Vagina (tissue), 2 donors: ENCODE results near the gene ZBTB16. TPM values are rescaled to one million over a fixed set of nuclear protein-coding genes. Genes with fewer than 3 reads are reported as not detected.

ENCODE experiments used
- DNase-seq, 2 donors: peaks; one replicate each; pipeline ENCODE4 v3.0.0-alpha.2; 2017; ENCODE audit errors: extremely low spot score in 2 of 2
- H3K27ac ChIP-seq: fragments of 200-600 bp; sonication (generic); one replicate; pipeline ENCODE4 v1.5.1; 2019
- H3K27me3 ChIP-seq: fragments of 200-600 bp; sonication (generic); one replicate; pipeline ENCODE4 v1.5.1; 2019
- H3K36me3 ChIP-seq, 2 donors: fragments of 200-600 bp; sonication (generic); one replicate each; pipeline ENCODE4 v1.5.1; 2017 to 2019
- H3K4me1 ChIP-seq: fragments of 200-600 bp; sonication (generic); one replicate; pipeline ENCODE4 v1.5.1; 2019
- H3K4me3 ChIP-seq, 2 donors: fragments of 200-600 bp; sonication (generic); 1 replicate in 1 of 2; 2 replicates in 1 of 2; pipeline ENCODE4 v1.5.1; 2016 to 2019
- H3K9me3 ChIP-seq: fragments of 200-600 bp; sonication (generic); one replicate; pipeline ENCODE4 v1.5.1; 2019
- POLR2A ChIP-seq, 2 donors: fragments of 450-650 bp; IDR thresholded peaks; one replicate each; pipeline ENCODE4 v1.6.1; 2017; ENCODE audit warnings: antibody characterized with exemption in 2 of 2, mild to moderate bottlenecking in 2 of 2, moderate library complexity in 2 of 2
- POLR2AphosphoS5 ChIP-seq, 2 donors: sonication (generic); formaldehyde crosslinking; IDR thresholded peaks; one replicate each; pipeline ENCODE4 v1.9.0; 2017; ENCODE audit warnings: antibody characterized with exemption in 2 of 2, mild to moderate bottlenecking in 2 of 2, low read depth in 1 of 2; ENCODE audit not compliant: insufficient read depth in 1 of 2
- intact Hi-C: fragments of 100-400 bp; cut with DNase I; formaldehyde crosslinking; loops from one replicate; pipeline ENCODE4 v1.15.1; 2023
- total RNA-seq: library from RNA; depleted of rRNA; stranded (reverse); fragments of >200 nt; gene quantifications from one replicate; pipeline ENCODE4 v1.2.3, GENCODE V29; 2016
- TF ChIP-seq, protein P1 (sequence below), 3 experiments: fragments of 450-650 bp in 2 of 3; fragments of 200-600 bp in 1 of 3; sonication (generic) in 1 of 3; IDR thresholded peaks; one replicate each; pipeline ENCODE4 v1.5.1; 2017 to 2019; ENCODE audit warnings: antibody characterized with exemption in 3 of 3, mild to moderate bottlenecking in 2 of 3, moderate library complexity in 2 of 3

Gene ZBTB16
- total RNA-seq, 1 donor from 2014 or later, result 243 TPM

- H3K9me3 ChIP-seq, result no peaks in the 10 kb centered on the region
- no peaks in the 10 kb centered on the region for H3K27me3 ChIP-seq
- DNase-seq, result no peak
- peak overlapping the region in 1 of 2 donors; percentile 40 for H3K4me3 ChIP-seq
- peak overlapping the region; percentile 68 for H3K27ac ChIP-seq
- peaks cover 0 to 59% of the 10 kb centered on the region in 2 donors for H3K36me3 ChIP-seq
- intact Hi-C loops, result no loop called here
- peaks cover 100% of the 10 kb centered on the region for H3K4me1 ChIP-seq
- TF ChIP-seq POLR2AphosphoS5 (IDR thresholded peaks at IDR 0.05; ENCODE audit: insufficient read depth in 1 of 2, low read depth in 1 of 2), result no peak
- TF ChIP-seq, protein P1, sequence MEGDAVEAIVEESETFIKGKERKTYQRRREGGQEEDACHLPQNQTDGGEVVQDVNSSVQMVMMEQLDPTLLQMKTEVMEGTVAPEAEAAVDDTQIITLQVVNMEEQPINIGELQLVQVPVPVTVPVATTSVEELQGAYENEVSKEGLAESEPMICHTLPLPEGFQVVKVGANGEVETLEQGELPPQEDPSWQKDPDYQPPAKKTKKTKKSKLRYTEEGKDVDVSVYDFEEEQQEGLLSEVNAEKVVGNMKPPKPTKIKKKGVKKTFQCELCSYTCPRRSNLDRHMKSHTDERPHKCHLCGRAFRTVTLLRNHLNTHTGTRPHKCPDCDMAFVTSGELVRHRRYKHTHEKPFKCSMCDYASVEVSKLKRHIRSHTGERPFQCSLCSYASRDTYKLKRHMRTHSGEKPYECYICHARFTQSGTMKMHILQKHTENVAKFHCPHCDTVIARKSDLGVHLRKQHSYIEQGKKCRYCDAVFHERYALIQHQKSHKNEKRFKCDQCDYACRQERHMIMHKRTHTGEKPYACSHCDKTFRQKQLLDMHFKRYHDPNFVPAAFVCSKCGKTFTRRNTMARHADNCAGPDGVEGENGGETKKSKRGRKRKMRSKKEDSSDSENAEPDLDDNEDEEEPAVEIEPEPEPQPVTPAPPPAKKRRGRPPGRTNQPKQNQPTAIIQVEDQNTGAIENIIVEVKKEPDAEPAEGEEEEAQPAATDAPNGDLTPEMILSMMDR (IDR thresholded peaks at IDR 0.05), result no peak
- TF ChIP-seq POLR2A (IDR thresholded peaks at IDR 0.05), result no peak
Measured at GRCh38 chr11:114076921-114077331, 17.4 kb downstream of the ZBTB16 start.

- H3K27ac ChIP-seq, result peak overlapping the region; percentile 68
- H3K9me3 ChIP-seq, result no peaks in the 10 kb centered on the region
- peaks cover 0 to 53% of the 10 kb centered on the region in 2 donors for H3K36me3 ChIP-seq
- DNase-seq, result no peak
- peaks cover 100% of the 10 kb centered on the region for H3K4me1 ChIP-seq
- peak overlapping the region in 1 of 2 donors; percentile 40 for H3K4me3 ChIP-seq
- intact Hi-C loops, result no loop called here
- no peaks in the 10 kb centered on the region for H3K27me3 ChIP-seq
- TF ChIP-seq POLR2AphosphoS5 (IDR thresholded peaks at IDR 0.05; ENCODE audit: insufficient read depth in 1 of 2, low read depth in 1 of 2), result peak in 1 of 2 donors; percentile 54
- no peak for TF ChIP-seq POLR2A (IDR thresholded peaks at IDR 0.05)
Measured at GRCh38 chr11:114077482-114078305, 18.2 kb downstream of the ZBTB16 start.

GRCh38 chr11:114078423-114078822 is 18.9 kb downstream of the ZBTB16 start:
- TF ChIP-seq, protein P1 (IDR thresholded peaks at IDR 0.05), result no peak
- no peak for TF ChIP-seq POLR2A (IDR thresholded peaks at IDR 0.05)
- no peak for TF ChIP-seq POLR2AphosphoS5 (IDR thresholded peaks at IDR 0.05; ENCODE audit: insufficient read depth in 1 of 2, low read depth in 1 of 2)
- H3K9me3 ChIP-seq, result no peaks in the 10 kb centered on the region
- intact Hi-C loops, result no loop called here
- H3K27ac ChIP-seq, result peak overlapping the region; percentile 68
- H3K36me3 ChIP-seq, result peaks cover 0 to 56% of the 10 kb centered on the region in 2 donors
- H3K4me3 ChIP-seq, result no peak overlapping the region
- no peaks in the 10 kb centered on the region for H3K27me3 ChIP-seq
- no peak for DNase-seq
- H3K4me1 ChIP-seq, result peaks cover 100% of the 10 kb centered on the region

DNA sequence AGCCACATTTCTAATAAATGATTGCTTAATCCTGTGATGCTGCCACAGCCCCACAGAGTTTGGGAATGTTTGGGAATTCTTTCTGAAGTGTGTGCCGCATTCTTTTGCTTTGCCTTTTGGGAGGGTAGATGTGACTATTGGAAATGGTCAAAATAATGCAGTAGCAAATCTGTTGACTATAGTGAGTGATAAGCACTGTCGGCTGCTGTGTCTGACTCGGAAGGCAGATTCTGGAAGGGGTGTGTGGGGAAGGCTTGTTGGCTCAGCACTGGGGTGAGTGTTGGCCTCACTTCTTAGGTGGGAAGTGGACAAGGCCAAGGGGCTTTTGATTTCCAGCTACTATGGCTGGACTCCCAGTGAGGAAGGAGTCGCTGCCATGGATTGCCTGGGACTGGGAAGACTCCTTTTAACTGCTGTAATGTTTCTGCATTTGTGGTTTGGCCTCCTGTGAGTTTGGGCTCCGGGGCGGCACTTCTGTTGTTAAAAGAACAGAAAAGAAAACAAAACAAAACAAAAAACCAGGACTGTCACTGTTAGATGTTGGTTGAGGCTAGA is 20.1 kb downstream of the ZBTB16 start:
- H3K9me3 ChIP-seq, result no peaks in the 10 kb centered on the region
- no peaks in the 10 kb centered on the region for H3K27me3 ChIP-seq
- intact Hi-C loops, result no loop called here
- H3K4me1 ChIP-seq, result peaks cover 100% of the 10 kb centered on the region
- peaks cover 0 to 50% of the 10 kb centered on the region in 2 donors for H3K36me3 ChIP-seq
- H3K27ac ChIP-seq, result peak overlapping the region; percentile 68
- peak overlapping the region; percentile 9 to 22 for H3K4me3 ChIP-seq
- DNase-seq, result no peak
- TF ChIP-seq POLR2AphosphoS5 (IDR thresholded peaks at IDR 0.05; ENCODE audit: insufficient read depth in 1 of 2, low read depth in 1 of 2), result no peak
- TF ChIP-seq, protein P1 (IDR thresholded peaks at IDR 0.05), result no peak
- no peak for TF ChIP-seq POLR2A (IDR thresholded peaks at IDR 0.05)

- peak overlapping the region; percentile 68 for H3K27ac ChIP-seq
- peaks cover 0 to 44% of the 10 kb centered on the region in 2 donors for H3K36me3 ChIP-seq
- H3K4me3 ChIP-seq, result peak overlapping the region in 1 of 2 donors; percentile 22
- H3K9me3 ChIP-seq, result no peaks in the 10 kb centered on the region
- intact Hi-C loops, result no loop called here
- no peak for DNase-seq
- no peaks in the 10 kb centered on the region for H3K27me3 ChIP-seq
- peaks cover 100% of the 10 kb centered on the region for H3K4me1 ChIP-seq
- peak; percentile 22 to 74 for TF ChIP-seq POLR2AphosphoS5 (IDR thresholded peaks at IDR 0.05; ENCODE audit: insufficient read depth in 1 of 2, low read depth in 1 of 2)
- TF ChIP-seq, protein P1 (IDR thresholded peaks at IDR 0.05), result no peak
Measured at GRCh38 chr11:114080219-114080618, 20.7 kb downstream of the ZBTB16 start.
